GM23338 (cell line): Measurements from ENCODE around the gene UCN. TPM values are rescaled to one million over a fixed set of nuclear protein-coding genes. Genes with fewer than 3 reads are reported as not detected.

Source experiments
- ATAC-seq: fragments of 200-7000 bp; cut with Tn5 transposase; 3 replicates; pipeline ENCODE4 v1.9.1; 2020
- DNase-seq: peaks from one replicate; pipeline ENCODE4 v3.0.0-alpha.2; 2015; ENCODE audit warnings: low spot score
- H2AFZ ChIP-seq: fragments of 200-600 bp; sonication (generic); 2 replicates; pipeline ENCODE4 v1.8.0; 2016; ENCODE audit warnings: antibody characterized with exemption, mild to moderate bottlenecking, moderate library complexity
- H3F3A ChIP-seq: fragments of 200-600 bp; sonication (generic); replicated peaks from 2 replicates; pipeline ENCODE4 v1.8.0; 2017; ENCODE audit warnings: antibody characterized with exemption, mixed run types, low read depth
- H3K27ac ChIP-seq: fragments of 200-600 bp; sonication (generic); 2 replicates; pipeline ENCODE4 v1.6.1; 2016; ENCODE audit warnings: low read depth
- H3K27me3 ChIP-seq: fragments of 200-600 bp; sonication (generic); 2 replicates; pipeline ENCODE4 v1.8.0; 2016; ENCODE audit warnings: mild to moderate bottlenecking, mixed run types, moderate library complexity; ENCODE audit not compliant: insufficient read depth
- H3K36me3 ChIP-seq: fragments of 200-600 bp; sonication (generic); 2 replicates; pipeline ENCODE4 v1.8.0; 2016; ENCODE audit warnings: mild to moderate bottlenecking; ENCODE audit not compliant: insufficient read depth
- H3K4me1 ChIP-seq: fragments of 200-600 bp; sonication (generic); 2 replicates; pipeline ENCODE4 v1.8.0; 2016; ENCODE audit warnings: mild to moderate bottlenecking, moderate library complexity; ENCODE audit not compliant: insufficient read depth
- H3K4me2 ChIP-seq: fragments of 200-600 bp; sonication (generic); 2 replicates; pipeline ENCODE4 v1.7.1; 2017; ENCODE audit warnings: mixed run types
- H3K4me3 ChIP-seq: fragments of 200-600 bp; sonication (generic); 2 replicates; pipeline ENCODE4 v1.6.1; 2016; ENCODE audit warnings: mixed run types
- H3K79me2 ChIP-seq: fragments of 200-600 bp; sonication (generic); replicated peaks from 2 replicates; pipeline ENCODE4 v1.8.0; 2017; ENCODE audit warnings: mild to moderate bottlenecking; ENCODE audit not compliant: insufficient read depth
- H3K9me2 ChIP-seq: fragments of 200-600 bp; sonication (generic); 2 replicates; pipeline ENCODE4 v1.8.0; 2017; ENCODE audit not compliant: insufficient read depth
- H4K20me1 ChIP-seq: fragments of 200-600 bp; sonication (generic); replicated peaks from 2 replicates; pipeline ENCODE4 v1.8.0; 2017; ENCODE audit warnings: mild to moderate bottlenecking; ENCODE audit not compliant: insufficient read depth
- H3K27ac Mint-ChIP-seq: 2 replicates; pipeline ENCODE4 v1.8.0; 2020; ENCODE audit warnings: inconsistent platforms, mild to moderate bottlenecking, moderate library complexity, mixed read lengths
- H3K27me3 Mint-ChIP-seq: 3 replicates; pipeline ENCODE4 v1.8.0; 2022; ENCODE audit warnings: low read depth, mild to moderate bottlenecking, moderate library complexity, mixed read lengths, inconsistent platforms; ENCODE audit not compliant: insufficient read depth, poor library complexity
- H3K36me3 Mint-ChIP-seq: 3 replicates; pipeline ENCODE4 v1.8.0; 2021; ENCODE audit warnings: low read depth, mild to moderate bottlenecking, inconsistent platforms, moderate library complexity, mixed read lengths
- H3K4me1 Mint-ChIP-seq: 3 replicates; pipeline ENCODE4 v1.8.0; 2020; ENCODE audit warnings: mild to moderate bottlenecking, inconsistent platforms, mixed read lengths
- H3K4me3 Mint-ChIP-seq: 3 replicates; pipeline ENCODE4 v1.8.0; 2021; ENCODE audit warnings: moderate library complexity, mild to moderate bottlenecking, inconsistent platforms, mixed read lengths
- H3K9me3 Mint-ChIP-seq: 3 replicates; pipeline ENCODE4 v1.8.0; 2020; ENCODE audit warnings: moderate library complexity, mild to moderate bottlenecking, inconsistent platforms, mixed read lengths
- CREB1 ChIP-seq: fragments of 250-450 bp; sonication (Bioruptor Pico); IDR thresholded peaks from 2 replicates; pipeline ENCODE4 v1.5.0; 2020; ENCODE audit warnings: low read depth, mild to moderate bottlenecking, moderate library complexity
- EZH2 ChIP-seq: fragments of 200-600 bp; sonication (generic); IDR thresholded peaks from one replicate; pipeline ENCODE4 v1.8.0; 2017; ENCODE audit warnings: antibody characterized with exemption, mild to moderate bottlenecking, low read depth; ENCODE audit not compliant: unreplicated experiment
- EZH2phosphoT487 ChIP-seq: fragments of 200-600 bp; sonication (generic); IDR thresholded peaks from one replicate; pipeline ENCODE4 v1.8.1; 2018; ENCODE audit warnings: antibody characterized with exemption; ENCODE audit not compliant: unreplicated experiment
- JUNB ChIP-seq: IDR thresholded peaks from one replicate; pipeline ENCODE4 v1.6.1; 2016; ENCODE audit warnings: antibody characterized with exemption; ENCODE audit not compliant: unreplicated experiment
- POLR2AphosphoS5 ChIP-seq: IDR thresholded peaks from 2 replicates; pipeline ENCODE4 v1.6.1; 2016; ENCODE audit warnings: antibody characterized with exemption, low read depth
- STAT1 ChIP-seq: IDR thresholded peaks from one replicate; pipeline ENCODE4 v1.6.1; 2016; ENCODE audit warnings: antibody characterized with exemption; ENCODE audit not compliant: unreplicated experiment
- ZNF114 ChIP-seq: fragments of 250-450 bp; sonication (Bioruptor Pico); IDR thresholded peaks from 2 replicates; pipeline ENCODE4 v1.5.0; 2020; ENCODE audit warnings: mild to moderate bottlenecking, moderate library complexity
- ZNF331 ChIP-seq: fragments of 250-450 bp; sonication (Bioruptor Pico); IDR thresholded peaks from 2 replicates; pipeline ENCODE4 v1.5.0; 2020; ENCODE audit warnings: low read depth, mild to moderate bottlenecking, moderate library complexity
- ZNF462 ChIP-seq: fragments of 250-450 bp; sonication (Bioruptor Pico); IDR thresholded peaks from 2 replicates; pipeline ENCODE4 v1.5.0; 2020; ENCODE audit warnings: mild to moderate bottlenecking, moderate library complexity
- polyA plus RNA-seq: library from polyadenylated mRNA; unstranded; fragments of >200 nt; fragmentation: Nextera tagmentation; extraction: Ambion mirVana; gene quantifications from 2 replicates; pipeline ENCODE4 v1.2.1, GENCODE V29; 2016
- total RNA-seq: library from RNA; depleted of rRNA; stranded (reverse); fragments of >200 nt; shearing (Covaris generic); gene quantifications from 2 replicates; pipeline ENCODE4 v1.2.3, GENCODE V29; 2014
- TF ChIP-seq, protein P1 (sequence below): IDR thresholded peaks from 2 replicates; pipeline ENCODE4 v1.6.1; 2016; ENCODE audit warnings: antibody characterized with exemption
- TF ChIP-seq, protein P2 (sequence below): IDR thresholded peaks from one replicate; pipeline ENCODE4 v1.6.1; 2018; ENCODE audit warnings: antibody characterized with exemption; ENCODE audit not compliant: unreplicated experiment

The UCN gene
- total and polyA plus RNA-seq, 2 experiments from 2014 or later: 0.59 to 0.99 TPM

GRCh38 chr2:27309651-27310050 is 1.4 kb upstream of the UCN start:
- H3K9me2 ChIP-seq: no peaks in the 10 kb centered on the region
- no peak for ATAC-seq
- DNase-seq: no peak
- H3K79me2 ChIP-seq: no peaks in the 10 kb centered on the region
- 0 out of 2 replicates have a peak, but pooled peaks cover 6% of the 10 kb centered on the region for H3F3A ChIP-seq
- peaks cover 5% of the 10 kb centered on the region; the same call in 1 of the 3 replicates for H3K36me3 Mint-ChIP-seq
- no peak overlapping the region for H3K27ac ChIP-seq
- H3K27me3 ChIP-seq: peaks cover 53% of the 10 kb centered on the region
- no peaks in the 10 kb centered on the region for H3K36me3 ChIP-seq
- peaks cover 2% of the 10 kb centered on the region; the same call in 2 of the 3 replicates for H3K4me1 Mint-ChIP-seq
- no peak overlapping the region for H3K4me2 ChIP-seq
- H3K27me3 Mint-ChIP-seq: peaks cover 50% of the 10 kb centered on the region
- no peak overlapping the region for H3K4me3 Mint-ChIP-seq
- H3K9me3 Mint-ChIP-seq: no peaks in the 10 kb centered on the region
- TF ChIP-seq CREB1 (CRISPR knock-in tag): no peak
- TF ChIP-seq ZNF462 (CRISPR knock-in tag): no peak
- TF ChIP-seq, protein P1, sequence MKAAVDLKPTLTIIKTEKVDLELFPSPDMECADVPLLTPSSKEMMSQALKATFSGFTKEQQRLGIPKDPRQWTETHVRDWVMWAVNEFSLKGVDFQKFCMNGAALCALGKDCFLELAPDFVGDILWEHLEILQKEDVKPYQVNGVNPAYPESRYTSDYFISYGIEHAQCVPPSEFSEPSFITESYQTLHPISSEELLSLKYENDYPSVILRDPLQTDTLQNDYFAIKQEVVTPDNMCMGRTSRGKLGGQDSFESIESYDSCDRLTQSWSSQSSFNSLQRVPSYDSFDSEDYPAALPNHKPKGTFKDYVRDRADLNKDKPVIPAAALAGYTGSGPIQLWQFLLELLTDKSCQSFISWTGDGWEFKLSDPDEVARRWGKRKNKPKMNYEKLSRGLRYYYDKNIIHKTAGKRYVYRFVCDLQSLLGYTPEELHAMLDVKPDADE: no peak
- no peak for TF ChIP-seq ZNF331
- no peak for TF ChIP-seq STAT1
- TF ChIP-seq ZNF114 (CRISPR knock-in tag): no peak
- TF ChIP-seq JUNB: no peak
- TF ChIP-seq EZH2phosphoT487: no peak
- TF ChIP-seq, protein P2, sequence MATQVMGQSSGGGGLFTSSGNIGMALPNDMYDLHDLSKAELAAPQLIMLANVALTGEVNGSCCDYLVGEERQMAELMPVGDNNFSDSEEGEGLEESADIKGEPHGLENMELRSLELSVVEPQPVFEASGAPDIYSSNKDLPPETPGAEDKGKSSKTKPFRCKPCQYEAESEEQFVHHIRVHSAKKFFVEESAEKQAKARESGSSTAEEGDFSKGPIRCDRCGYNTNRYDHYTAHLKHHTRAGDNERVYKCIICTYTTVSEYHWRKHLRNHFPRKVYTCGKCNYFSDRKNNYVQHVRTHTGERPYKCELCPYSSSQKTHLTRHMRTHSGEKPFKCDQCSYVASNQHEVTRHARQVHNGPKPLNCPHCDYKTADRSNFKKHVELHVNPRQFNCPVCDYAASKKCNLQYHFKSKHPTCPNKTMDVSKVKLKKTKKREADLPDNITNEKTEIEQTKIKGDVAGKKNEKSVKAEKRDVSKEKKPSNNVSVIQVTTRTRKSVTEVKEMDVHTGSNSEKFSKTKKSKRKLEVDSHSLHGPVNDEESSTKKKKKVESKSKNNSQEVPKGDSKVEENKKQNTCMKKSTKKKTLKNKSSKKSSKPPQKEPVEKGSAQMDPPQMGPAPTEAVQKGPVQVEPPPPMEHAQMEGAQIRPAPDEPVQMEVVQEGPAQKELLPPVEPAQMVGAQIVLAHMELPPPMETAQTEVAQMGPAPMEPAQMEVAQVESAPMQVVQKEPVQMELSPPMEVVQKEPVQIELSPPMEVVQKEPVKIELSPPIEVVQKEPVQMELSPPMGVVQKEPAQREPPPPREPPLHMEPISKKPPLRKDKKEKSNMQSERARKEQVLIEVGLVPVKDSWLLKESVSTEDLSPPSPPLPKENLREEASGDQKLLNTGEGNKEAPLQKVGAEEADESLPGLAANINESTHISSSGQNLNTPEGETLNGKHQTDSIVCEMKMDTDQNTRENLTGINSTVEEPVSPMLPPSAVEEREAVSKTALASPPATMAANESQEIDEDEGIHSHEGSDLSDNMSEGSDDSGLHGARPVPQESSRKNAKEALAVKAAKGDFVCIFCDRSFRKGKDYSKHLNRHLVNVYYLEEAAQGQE: no peak
- no peak for TF ChIP-seq EZH2
- TF ChIP-seq POLR2AphosphoS5: no peak
- peaks cover 9% of the 10 kb centered on the region; the same call in 1 of the 2 replicates for H3K4me1 ChIP-seq
- no peak overlapping the region for H2AFZ ChIP-seq
- H3K27ac Mint-ChIP-seq: no peak overlapping the region
- H3K4me3 ChIP-seq: no peak overlapping the region
- peaks cover 4% of the 10 kb centered on the region; the same call in 1 of the 2 replicates for H4K20me1 ChIP-seq
